Stimulated activated CD4-positive, alpha-beta T cell treated with anti-CD3 and anti-CD28 coated beads, Interleukin-1b, Interleukin-23, amount 100 ng/mL, for 48 hours (primary cell): Measurements from ENCODE around the gene RSBN1.
"Not testable (repeated sequence)": the region's sequence is repeated elsewhere in the genome, so short reads cannot be mapped to it uniquely, and the experiment has no call there.

Source experiments
- DNase-seq: peaks from one replicate; pipeline ENCODE4 v3.0.0-alpha.2; 2020

Gene RSBN1

GRCh38 chr1:113780374-113781146 is 31.7 kb downstream of the RSBN1 start:
- DNase-seq, result no peak

- DNase-seq, result no peak
Observed at GRCh38 chr1:113779542-113779941, 32.7 kb downstream of the RSBN1 start.

GRCh38 chr1:113777561-113777960 is 34.7 kb downstream of the RSBN1 start:
- DNase-seq, result no peak

GRCh38 chr1:113770031-113770430 is 42.2 kb downstream of the RSBN1 start:
- no peak for DNase-seq

GRCh38 chr1:113769601-113769970 is 42.7 kb downstream of the RSBN1 start:
- DNase-seq, result no peak

- no peak for DNase-seq
Observed at GRCh38 chr1:113768916-113769600, 43.2 kb downstream of the RSBN1 start.

- DNase-seq, result no peak
Observed at GRCh38 chr1:113765306-113766230, 46.7 kb downstream of the RSBN1 start.

- DNase-seq, result no peak
Observed at GRCh38 chr1:113763661-113764060, 48.6 kb downstream of the RSBN1 start.

- DNase-seq, result no peak
Observed at GRCh38 chr1:113761937-113762336, 50.3 kb downstream of the RSBN1 start.

- no peak for DNase-seq
Observed at GRCh38 chr1:113760102-113761080, 51.9 kb downstream of the RSBN1 start.

- DNase-seq, result peak; percentile 45
Observed at GRCh38 chr1:113759333-113760101, 52.8 kb downstream of the RSBN1 start, which contains the start of gene PHTF1. TSS of gene PHTF1 (minus strand) at chr1:113759486. CDS start at chr1:113758703, 783 bp downstream.

GRCh38 chr1:113758631-113759332 is 53.5 kb downstream of the RSBN1 start:
- peak; percentile 58 for DNase-seq

- no peak for DNase-seq
Observed at GRCh38 chr1:113756461-113756860, 55.8 kb downstream of the RSBN1 start.

GRCh38 chr1:113753333-113753732 is 58.9 kb downstream of the RSBN1 start:
- DNase-seq, result not testable (repeated sequence)

- DNase-seq, result no peak
Observed at GRCh38 chr1:113751516-113751915, 60.8 kb downstream of the RSBN1 start.

- no peak for DNase-seq
Observed at GRCh38 chr1:113751114-113751513, 61.2 kb downstream of the RSBN1 start.

GRCh38 chr1:113749402-113749801 is 62.9 kb downstream of the RSBN1 start:
- DNase-seq, result no peak

GRCh38 chr1:113747376-113747775 is 64.9 kb downstream of the RSBN1 start:
- no peak for DNase-seq

- DNase-seq, result no peak
Observed at GRCh38 chr1:113745425-113745824, 66.9 kb downstream of the RSBN1 start.

GRCh38 chr1:113744114-113744513 is 68.2 kb downstream of the RSBN1 start:
- no peak for DNase-seq

GRCh38 chr1:113742515-113742914 is 69.8 kb downstream of the RSBN1 start:
- DNase-seq, result no peak
